ENCODE measurements around the gene PRKAG2.

Gene PRKAG2

DNA sequence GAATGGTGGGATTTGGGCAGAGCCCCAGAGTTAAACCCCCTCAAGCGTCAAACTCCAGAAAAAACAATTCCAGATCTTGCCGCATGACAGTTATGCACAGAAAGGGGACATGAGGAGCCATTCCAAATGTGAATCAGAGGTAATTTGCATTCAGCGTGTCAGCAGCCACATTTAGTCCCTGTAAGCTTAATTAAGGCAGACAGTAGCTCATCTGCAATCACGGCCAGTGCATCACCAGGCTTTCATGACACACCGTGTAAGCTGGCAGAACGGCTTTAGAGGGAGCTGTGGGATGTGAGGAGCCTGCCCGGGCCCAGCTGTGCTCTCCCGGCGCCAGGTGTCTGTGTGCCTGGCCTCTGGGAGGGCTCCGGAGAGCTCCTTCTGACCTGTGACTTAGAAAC lies 18.7 kb upstream of the PRKAG2 start:
- Histone ChIP-seq H3K4me3 (no peak overlapping the region), H3K27ac (no peak overlapping the region)
- TF ChIP-seq, protein P1, sequence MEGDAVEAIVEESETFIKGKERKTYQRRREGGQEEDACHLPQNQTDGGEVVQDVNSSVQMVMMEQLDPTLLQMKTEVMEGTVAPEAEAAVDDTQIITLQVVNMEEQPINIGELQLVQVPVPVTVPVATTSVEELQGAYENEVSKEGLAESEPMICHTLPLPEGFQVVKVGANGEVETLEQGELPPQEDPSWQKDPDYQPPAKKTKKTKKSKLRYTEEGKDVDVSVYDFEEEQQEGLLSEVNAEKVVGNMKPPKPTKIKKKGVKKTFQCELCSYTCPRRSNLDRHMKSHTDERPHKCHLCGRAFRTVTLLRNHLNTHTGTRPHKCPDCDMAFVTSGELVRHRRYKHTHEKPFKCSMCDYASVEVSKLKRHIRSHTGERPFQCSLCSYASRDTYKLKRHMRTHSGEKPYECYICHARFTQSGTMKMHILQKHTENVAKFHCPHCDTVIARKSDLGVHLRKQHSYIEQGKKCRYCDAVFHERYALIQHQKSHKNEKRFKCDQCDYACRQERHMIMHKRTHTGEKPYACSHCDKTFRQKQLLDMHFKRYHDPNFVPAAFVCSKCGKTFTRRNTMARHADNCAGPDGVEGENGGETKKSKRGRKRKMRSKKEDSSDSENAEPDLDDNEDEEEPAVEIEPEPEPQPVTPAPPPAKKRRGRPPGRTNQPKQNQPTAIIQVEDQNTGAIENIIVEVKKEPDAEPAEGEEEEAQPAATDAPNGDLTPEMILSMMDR (IDR thresholded peaks at IDR 0.05): no peak
- DNase-seq (ENCODE audit: low spot score): peak; percentile 33

DNA sequence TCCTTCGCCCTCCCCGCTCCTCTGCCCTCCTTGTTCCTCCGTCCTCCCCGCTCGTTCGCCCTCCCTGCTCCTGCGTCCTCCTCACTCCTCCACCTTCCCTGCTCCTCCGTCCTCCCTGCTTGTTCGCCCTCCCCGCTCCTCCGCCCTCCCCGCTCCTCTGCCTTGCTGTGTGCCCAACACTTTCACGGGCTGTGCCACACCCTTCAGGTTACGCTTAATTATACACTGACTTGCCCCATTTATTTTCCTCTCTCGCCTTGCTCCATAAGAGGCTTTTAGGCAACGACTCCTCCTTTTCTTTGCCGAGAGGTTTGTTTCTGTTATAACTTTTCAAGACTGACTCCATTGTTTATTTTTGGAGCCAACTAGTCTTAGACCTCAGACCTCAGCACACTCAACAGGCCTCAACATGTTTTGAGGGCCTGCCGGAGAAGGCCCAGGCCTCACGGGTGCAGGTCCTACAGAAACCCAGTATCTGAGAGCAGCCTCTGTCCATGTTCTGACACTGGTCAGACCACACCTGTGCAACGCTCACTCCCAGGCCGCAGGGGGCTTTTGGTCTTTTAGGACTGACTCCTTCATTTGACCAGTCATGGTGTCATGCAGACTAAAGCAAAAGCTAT lies 18.2 kb upstream of the PRKAG2 start:
- TF ChIP-seq, protein P1 (IDR thresholded peaks at IDR 0.05): no peak
- DNase-seq (ENCODE audit: low spot score): peak; percentile 55
- Histone ChIP-seq H3K27ac (no peak overlapping the region), H3K4me3 (no peak overlapping the region)

DNA sequence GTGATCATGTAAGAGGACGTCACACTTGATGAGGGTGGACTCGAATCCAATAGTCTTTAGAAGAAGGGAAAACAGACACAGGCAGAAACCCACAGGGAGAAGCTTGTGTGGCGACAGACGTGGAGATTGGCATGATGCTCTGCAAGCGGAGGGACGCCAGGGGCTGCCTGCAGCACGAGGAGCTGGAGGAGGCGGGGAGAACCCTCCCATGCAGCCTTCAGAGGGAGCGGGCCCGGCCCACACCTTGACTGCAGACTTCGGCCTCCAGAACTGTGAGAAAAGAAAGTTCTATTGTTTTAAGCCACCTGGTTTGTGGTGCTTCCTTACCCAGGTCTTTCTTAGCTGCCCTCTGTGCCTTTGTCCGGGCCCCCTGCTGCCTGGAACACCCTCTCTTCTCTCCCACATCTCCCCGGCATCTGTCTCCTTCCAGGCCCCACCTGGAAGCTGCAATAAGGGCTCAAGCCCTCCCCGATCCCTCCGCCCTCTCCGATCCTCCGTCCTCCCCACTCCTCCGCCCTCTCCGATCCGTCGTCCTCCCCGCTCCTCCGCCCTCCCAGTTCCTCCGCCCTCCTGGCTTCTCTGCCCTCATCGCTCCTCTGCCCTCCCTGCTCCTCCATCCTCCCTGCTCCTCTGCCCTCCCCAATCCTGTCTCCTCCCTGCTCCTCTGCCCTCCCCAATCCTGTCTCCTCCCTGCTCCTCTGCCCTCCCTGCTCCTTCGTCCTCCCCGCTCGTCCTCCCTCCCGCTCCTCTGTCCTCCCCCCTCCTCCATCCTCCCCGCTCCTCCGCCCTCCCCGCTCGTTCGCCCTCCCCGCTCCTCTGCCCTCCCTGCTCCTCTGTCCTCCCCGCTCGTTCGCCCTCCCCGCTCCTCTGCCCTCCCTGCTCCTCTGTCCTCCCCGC lies 17.4 kb upstream of the PRKAG2 start:
- no peak overlapping the region for H3K4me3 ChIP-seq
- DNase-seq (ENCODE audit: low spot score): no peak
- no peak overlapping the region for H3K27ac ChIP-seq
- TF ChIP-seq, protein P1 (IDR thresholded peaks at IDR 0.05): no peak

DNA sequence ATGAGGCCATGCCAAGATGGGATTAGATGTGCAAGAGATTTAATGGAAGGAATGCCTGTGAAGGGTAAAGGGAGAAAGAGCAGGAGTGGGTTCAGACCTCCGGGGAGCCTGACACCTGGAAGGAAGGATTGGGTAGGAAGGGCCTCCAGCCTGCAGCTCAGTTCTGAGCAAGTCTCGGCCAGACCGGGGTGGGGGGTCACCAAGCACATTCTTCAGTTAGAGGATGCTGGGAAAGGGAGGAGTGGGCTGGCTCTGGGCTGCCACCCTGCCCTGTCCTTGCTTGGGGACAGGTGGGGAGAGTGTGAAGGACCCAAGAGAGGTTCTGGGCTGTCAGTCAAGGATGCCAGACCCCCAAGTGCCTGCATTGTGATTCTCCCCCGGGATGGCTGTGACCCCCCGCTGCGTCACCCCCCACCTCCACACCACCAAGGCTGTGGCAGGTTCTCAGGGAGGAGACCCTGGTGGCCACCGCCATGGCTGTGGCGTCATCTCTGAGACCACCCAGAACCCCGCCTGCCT lies 16.5 kb upstream of the PRKAG2 start:
- DNase-seq (ENCODE audit: low spot score): no peak
- Histone ChIP-seq H3K4me3 (no peak overlapping the region), H3K27ac (no peak overlapping the region)
- TF ChIP-seq, protein P1 (IDR thresholded peaks at IDR 0.05): no peak

DNA sequence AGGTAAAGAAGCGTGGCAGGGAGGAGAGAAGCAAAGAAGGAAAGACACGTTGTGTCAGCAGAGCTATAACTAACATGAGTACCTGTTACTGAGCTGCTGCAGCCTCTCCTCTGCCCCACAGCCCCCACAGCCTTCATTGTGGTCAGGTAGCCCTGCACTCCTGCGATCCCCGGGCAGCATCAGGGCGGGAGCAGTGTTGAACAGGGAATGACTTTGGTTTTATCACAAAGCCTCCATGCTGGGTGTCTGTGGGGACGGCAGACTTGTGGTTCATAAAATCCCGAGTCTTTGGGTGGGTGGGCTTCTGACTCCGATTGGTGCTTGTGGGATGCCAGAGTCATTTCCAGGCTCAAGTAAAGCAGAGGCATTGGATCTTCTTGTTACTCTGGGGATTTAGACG lies 14.8 kb upstream of the PRKAG2 start:
- Histone ChIP-seq H3K27ac (no peak overlapping the region), H3K4me3 (no peak overlapping the region)
- DNase-seq (ENCODE audit: low spot score): no peak
- TF ChIP-seq, protein P1 (IDR thresholded peaks at IDR 0.05): no peak

DNA sequence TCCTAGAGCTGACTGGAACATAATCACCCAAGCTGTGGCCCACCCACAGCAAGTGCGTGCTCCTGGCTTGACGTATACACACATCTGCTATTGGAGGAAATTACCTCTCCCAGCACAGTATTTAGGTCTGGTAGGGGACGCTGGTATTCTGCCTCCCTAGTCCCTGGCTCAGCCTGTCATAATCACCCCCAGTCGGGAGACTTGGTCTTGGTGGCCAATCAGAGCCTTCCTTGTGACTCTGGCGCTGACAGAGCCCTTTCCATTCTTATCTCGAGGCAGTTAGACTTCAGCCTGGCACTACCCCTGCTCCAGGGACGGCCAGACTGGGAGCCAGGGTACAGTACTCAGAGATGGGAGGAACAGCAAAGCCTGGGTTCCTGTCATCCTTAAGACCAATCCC lies 14.3 kb upstream of the PRKAG2 start:
- TF ChIP-seq, protein P1 (IDR thresholded peaks at IDR 0.05): no peak
- no peak for DNase-seq (ENCODE audit: low spot score)
- Histone ChIP-seq H3K4me3 (no peak overlapping the region), H3K27ac (no peak overlapping the region)

All from coronary artery (tissue), 2 donors.